Endodermal cell (in vitro differentiated cells): Measurements from ENCODE around the gene LRP1-AS. TPM values are rescaled to one million over a fixed set of nuclear protein-coding genes. Genes with fewer than 3 reads are reported as not detected.

ENCODE experiments used
- DNase-seq: peaks from one replicate; pipeline ENCODE4 v3.0.0-alpha.2; 2017
- H3K27ac ChIP-seq: 2 replicates; pipeline ENCODE4 v1.5.1; 2013; ENCODE audit warnings: mild to moderate bottlenecking, low read depth, low read length, moderate library complexity
- H3K27me3 ChIP-seq: 2 replicates; pipeline ENCODE4 v1.6.1; 2013; ENCODE audit warnings: mild to moderate bottlenecking, low read length, moderate library complexity; ENCODE audit not compliant: insufficient read depth, control insufficient read depth, poor library complexity, severe bottlenecking
- H3K36me3 ChIP-seq: 2 replicates; pipeline ENCODE4 v1.7.0; 2013; ENCODE audit warnings: mild to moderate bottlenecking, low read length, moderate library complexity; ENCODE audit not compliant: control insufficient read depth, insufficient read depth
- H3K4me1 ChIP-seq: one replicate; pipeline ENCODE4 v1.7.0; 2013; ENCODE audit warnings: low read length; ENCODE audit not compliant: control insufficient read depth, insufficient read depth
- H3K4me3 ChIP-seq: 2 replicates; pipeline ENCODE4 v1.5.1; 2013; ENCODE audit warnings: mild to moderate bottlenecking, low read length, moderate library complexity
- H3K9ac ChIP-seq: 2 replicates; pipeline ENCODE4 v1.6.1; 2013; ENCODE audit warnings: mild to moderate bottlenecking, low read length, moderate library complexity; ENCODE audit not compliant: poor library complexity, severe bottlenecking; ENCODE audit errors: extremely low read depth
- H3K9me3 ChIP-seq: 2 replicates; pipeline ENCODE4 v1.6.1; 2013; ENCODE audit warnings: mild to moderate bottlenecking, low read length, moderate library complexity; ENCODE audit not compliant: control insufficient read depth
- H3K27ac Mint-ChIP-seq: 2 replicates; pipeline ENCODE4 v1.8.0; 2020; ENCODE audit warnings: mixed read lengths
- H3K27me3 Mint-ChIP-seq: 2 replicates; pipeline ENCODE4 v1.8.0; 2021; ENCODE audit warnings: mild to moderate bottlenecking, mixed read lengths; ENCODE audit not compliant: insufficient read depth
- H3K36me3 Mint-ChIP-seq: 2 replicates; pipeline ENCODE4 v1.8.0; 2020; ENCODE audit warnings: low read depth, mixed read lengths
- H3K4me1 Mint-ChIP-seq: 2 replicates; pipeline ENCODE4 v1.8.0; 2020; ENCODE audit warnings: mixed read lengths
- H3K4me3 Mint-ChIP-seq: 2 replicates; pipeline ENCODE4 v1.8.0; 2020; ENCODE audit warnings: mild to moderate bottlenecking, moderate library complexity, mixed read lengths
- H3K9me3 Mint-ChIP-seq: 2 replicates; pipeline ENCODE4 v1.8.0; 2020; ENCODE audit warnings: mild to moderate bottlenecking, mixed read lengths
- WGBS, 2 experiments: methylation state at CpG; one replicate each; pipeline versions ENCODE4 v1.1.5 to v1.1.7; 2013; ENCODE audit warnings: missing lambda C conversion rate in 2 of 2, mixed read lengths in 1 of 2; ENCODE audit not compliant: insufficient coverage in 1 of 2, insufficient read length in 1 of 2; 5-methylcytosine and 5-hydroxymethylcytosine counted together
- total RNA-seq, 2 donors: library from RNA; stranded (reverse); fragmentation: NEBNext Ultra II Directional in 1 of 2; extraction: Animal tissue kit (Norgen Biotek cat#: 25700) in 1 of 2; gene quantifications; 2 replicates in 1 of 2; 3 replicates in 1 of 2; pipeline ENCODE4 v1.2.1, GENCODE V29; 2021
- TF ChIP-seq, protein P1 (sequence below): fragments of 200-600 bp; sonication (generic); conservative IDR thresholded peaks from 2 replicates; pipeline ENCODE4 v1.5.0; 2021; ENCODE audit warnings: antibody characterized with exemption, mild to moderate bottlenecking

Gene LRP1-AS
- total RNA-seq, 2 donors from 2014 or later: not detected

DNA sequence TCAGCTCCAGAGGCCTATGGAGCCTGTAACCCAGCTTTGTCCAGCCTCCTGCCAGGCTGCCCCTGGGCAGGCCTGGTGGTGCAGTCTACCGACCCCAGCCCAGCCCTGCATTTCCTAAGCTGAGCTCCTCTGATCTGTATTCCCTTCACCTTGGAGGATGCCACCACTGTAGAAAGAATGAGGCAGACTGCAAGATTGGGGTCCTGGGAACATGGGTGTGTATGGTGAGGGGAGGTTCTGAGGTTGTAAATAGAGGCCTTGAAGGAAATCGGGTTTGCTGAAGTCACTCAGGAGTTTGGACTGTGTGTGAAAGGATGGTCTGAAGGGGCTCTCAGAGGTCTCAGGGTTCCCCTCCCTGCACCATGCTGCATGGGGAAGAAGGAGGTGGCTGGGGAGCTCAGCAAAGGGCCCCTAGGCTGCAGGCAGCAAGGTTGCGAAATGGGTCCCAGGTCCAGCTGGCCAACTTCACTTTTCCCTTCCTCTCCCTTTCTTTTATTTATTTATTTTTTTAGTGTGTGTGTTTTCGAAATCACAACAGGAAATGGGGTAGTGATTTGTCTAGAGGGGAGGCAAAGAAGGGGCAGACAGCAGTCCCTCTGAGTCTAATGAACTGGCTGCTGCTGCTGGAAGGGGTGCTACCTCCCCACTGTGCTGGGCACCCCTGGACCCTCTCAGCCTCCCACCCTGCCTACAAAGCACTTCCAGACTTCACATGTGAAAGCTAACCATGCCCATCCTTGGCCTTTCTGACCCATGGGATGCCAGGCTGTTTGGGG is 1.2 kb upstream of the LRP1-AS start:
- Histone ChIP-seq H3K9ac (no peak overlapping the region), H3K36me3 (peaks cover 62% of the 10 kb centered on the region), H3K4me1 (peaks cover 26% of the 10 kb centered on the region), H3K27me3 (no peaks in the 10 kb centered on the region), H3K9me3 (no peaks in the 10 kb centered on the region), H3K4me3 (no peak overlapping the region), H3K27ac (no peak overlapping the region)
- TF ChIP-seq, protein P1, sequence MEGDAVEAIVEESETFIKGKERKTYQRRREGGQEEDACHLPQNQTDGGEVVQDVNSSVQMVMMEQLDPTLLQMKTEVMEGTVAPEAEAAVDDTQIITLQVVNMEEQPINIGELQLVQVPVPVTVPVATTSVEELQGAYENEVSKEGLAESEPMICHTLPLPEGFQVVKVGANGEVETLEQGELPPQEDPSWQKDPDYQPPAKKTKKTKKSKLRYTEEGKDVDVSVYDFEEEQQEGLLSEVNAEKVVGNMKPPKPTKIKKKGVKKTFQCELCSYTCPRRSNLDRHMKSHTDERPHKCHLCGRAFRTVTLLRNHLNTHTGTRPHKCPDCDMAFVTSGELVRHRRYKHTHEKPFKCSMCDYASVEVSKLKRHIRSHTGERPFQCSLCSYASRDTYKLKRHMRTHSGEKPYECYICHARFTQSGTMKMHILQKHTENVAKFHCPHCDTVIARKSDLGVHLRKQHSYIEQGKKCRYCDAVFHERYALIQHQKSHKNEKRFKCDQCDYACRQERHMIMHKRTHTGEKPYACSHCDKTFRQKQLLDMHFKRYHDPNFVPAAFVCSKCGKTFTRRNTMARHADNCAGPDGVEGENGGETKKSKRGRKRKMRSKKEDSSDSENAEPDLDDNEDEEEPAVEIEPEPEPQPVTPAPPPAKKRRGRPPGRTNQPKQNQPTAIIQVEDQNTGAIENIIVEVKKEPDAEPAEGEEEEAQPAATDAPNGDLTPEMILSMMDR: no peak
- no peaks in the 10 kb centered on the region for H3K9me3 Mint-ChIP-seq
- H3K27me3 Mint-ChIP-seq: no peaks in the 10 kb centered on the region
- H3K36me3 Mint-ChIP-seq: peaks cover 42% of the 10 kb centered on the region
- DNase-seq: no peak
- no peak overlapping the region for H3K4me3 Mint-ChIP-seq
- peaks cover 36% of the 10 kb centered on the region for H3K4me1 Mint-ChIP-seq
- H3K27ac Mint-ChIP-seq: peak overlapping the region; percentile 83
- WGBS, 2 experiments: 90% methylated on average over 3 of the region's 4 CpGs; no CpG with 5 or more reads in 1 of the 2 experiments

DNA sequence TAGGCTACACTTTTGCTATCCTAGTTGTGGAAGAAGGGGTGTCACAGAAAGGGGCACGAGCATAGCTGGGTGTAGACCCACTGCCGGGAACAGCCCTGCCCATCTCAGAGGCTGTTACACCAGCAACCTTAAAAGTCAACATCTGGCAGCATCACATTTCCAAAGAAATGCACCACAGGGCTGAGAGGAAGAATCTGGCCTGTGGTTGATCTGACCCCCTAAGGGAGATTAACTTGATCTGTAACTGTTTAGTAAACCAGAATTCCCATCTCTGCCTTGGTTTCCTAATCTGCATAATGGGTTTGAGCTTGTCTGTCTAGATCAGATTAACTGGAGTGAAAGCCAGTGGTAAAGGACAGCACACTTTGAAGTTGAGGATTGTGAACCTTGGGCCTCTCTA is 1.3 kb downstream of the LRP1-AS start:
- Mint-ChIP-seq H3K4me1 (peaks cover 36% of the 10 kb centered on the region), H3K9me3 (no peaks in the 10 kb centered on the region), H3K27ac (no peak overlapping the region), H3K36me3 (peaks cover 54% of the 10 kb centered on the region), H3K4me3 (no peak overlapping the region), H3K27me3 (no peaks in the 10 kb centered on the region)
- no peak overlapping the region for H3K27ac ChIP-seq
- no peak for DNase-seq
- no peaks in the 10 kb centered on the region for H3K9me3 ChIP-seq
- H3K36me3 ChIP-seq: peaks cover 68% of the 10 kb centered on the region
- peaks cover 26% of the 10 kb centered on the region for H3K4me1 ChIP-seq
- no peak overlapping the region for H3K9ac ChIP-seq
- TF ChIP-seq, protein P1: no peak
- H3K4me3 ChIP-seq: no peak overlapping the region
- WGBS, 2 experiments: 84% methylated on average over 2 of the region's 2 CpGs; no CpG with 5 or more reads in 1 of the 2 experiments
- no peaks in the 10 kb centered on the region for H3K27me3 ChIP-seq

DNA sequence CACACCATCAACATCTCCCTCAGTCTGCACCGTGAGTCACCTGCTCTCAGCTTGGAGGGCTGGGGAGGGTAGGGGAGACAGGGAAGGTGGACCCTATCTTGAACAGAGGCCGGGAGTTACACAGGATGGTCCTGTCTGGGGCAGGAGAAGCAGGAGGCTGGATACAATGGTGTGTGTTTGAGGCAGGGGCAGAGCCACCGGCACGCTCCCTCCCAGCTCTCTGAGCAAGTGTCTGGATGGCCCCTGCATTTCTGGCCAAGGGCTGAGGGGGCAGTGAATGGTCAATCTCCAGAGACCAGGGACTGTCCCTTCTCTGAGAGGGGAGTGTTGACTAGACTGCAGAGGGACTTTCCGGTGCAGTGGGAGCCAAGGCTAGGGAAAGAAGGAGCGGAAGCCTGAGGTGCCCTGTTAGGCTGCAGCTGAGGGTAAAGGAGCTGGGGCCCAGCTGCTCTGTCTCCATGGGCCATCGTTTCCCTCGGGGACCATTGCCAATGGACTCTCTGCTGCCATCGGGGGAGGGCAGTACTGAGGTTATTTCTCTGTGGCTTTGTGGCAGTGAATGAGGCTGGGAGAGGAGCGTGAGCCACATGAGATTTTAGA is 1.9 kb downstream of the LRP1-AS start:
- no peaks in the 10 kb centered on the region for H3K27me3 Mint-ChIP-seq
- no peaks in the 10 kb centered on the region for H3K9me3 ChIP-seq
- H3K27me3 ChIP-seq: no peaks in the 10 kb centered on the region
- no peak for DNase-seq
- H3K4me1 ChIP-seq: peaks cover 26% of the 10 kb centered on the region
- H3K27ac ChIP-seq: no peak overlapping the region
- no peaks in the 10 kb centered on the region for H3K9me3 Mint-ChIP-seq
- H3K36me3 ChIP-seq: peaks cover 65% of the 10 kb centered on the region
- peaks cover 56% of the 10 kb centered on the region for H3K36me3 Mint-ChIP-seq
- no peak overlapping the region for H3K9ac ChIP-seq
- peak overlapping the region; percentile 55 for H3K27ac Mint-ChIP-seq
- WGBS, 2 experiments: 92 to 95% methylated on average over 4 to 10 of the region's 10 CpGs
- no peak overlapping the region for H3K4me3 ChIP-seq
- TF ChIP-seq, protein P1: no peak
- peaks cover 36% of the 10 kb centered on the region for H3K4me1 Mint-ChIP-seq
- H3K4me3 Mint-ChIP-seq: no peak overlapping the region
